Measurements from ENCODE around the gene PRRT3. TPM values are rescaled to one million over a fixed set of nuclear protein-coding genes. Genes with fewer than 3 reads are reported as not detected.

The PRRT3 gene
- total and polyA plus RNA-seq, 2 of the 13 experiments (the other 11 are each of a cell fraction or from before 2014, with no cell fraction given): 0.22 to 0.44 TPM

DNA sequence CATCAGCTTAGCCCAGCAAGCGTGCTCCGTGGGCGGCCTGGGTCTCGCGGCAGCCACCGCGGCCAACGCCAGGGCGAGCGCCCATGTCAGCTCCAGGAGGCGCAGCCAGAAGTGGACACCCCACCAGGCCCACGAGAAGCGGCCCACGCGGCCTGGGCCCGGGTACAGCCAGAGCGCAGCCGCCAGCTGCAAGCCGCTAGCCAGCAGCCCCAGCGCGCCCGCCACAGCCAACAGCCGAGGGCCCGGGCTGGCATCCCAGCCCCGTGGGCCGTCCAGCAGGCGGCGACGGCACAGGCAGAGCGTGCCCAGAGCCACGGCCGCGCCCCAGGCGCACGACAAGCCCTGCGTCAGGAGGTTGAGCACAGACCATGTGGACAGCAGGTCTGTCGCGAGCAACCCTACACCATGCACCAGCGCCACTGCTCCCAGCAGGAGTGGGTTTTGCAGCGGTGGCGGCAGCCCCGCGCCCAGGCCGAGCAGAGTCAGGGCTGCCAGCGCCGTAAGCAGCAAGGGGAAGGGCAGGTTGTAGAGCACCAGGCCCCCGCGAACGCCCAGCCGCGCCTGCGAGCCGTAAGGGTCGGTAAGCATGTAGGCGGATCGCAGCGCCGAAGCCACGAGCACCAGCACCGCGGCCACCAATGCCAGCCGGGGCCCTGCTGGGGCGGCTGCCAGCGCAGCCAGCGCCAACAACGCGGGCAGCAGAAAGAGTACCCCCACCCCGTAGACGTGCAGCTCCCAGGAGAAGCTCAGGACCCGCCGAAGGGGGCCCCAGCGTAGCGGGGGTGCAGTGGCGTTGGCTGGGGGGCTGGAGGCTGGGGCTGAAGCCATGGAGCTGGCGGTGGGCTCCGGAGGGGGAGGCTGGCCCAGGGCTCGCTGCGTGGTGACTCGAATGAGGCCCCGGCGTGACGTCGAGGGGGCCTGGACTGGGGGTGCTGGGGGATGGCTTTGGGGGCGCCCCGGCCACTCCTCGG, 4.9 kb downstream of the PRRT3 start:
- no peaks in the 10 kb centered on the region for H4K20me1 ChIP-seq (ENCODE audit: insufficient read depth, low read length)
- ChIA-PET CTCF (ENCODE audit: low intra/inter-chr PET ratio, low total read pairs) (interaction anchor here (1.3 to 2.5 kb wide), 4 partner anchors 14 to 85 kb away, joined by 3 to 14 read pairs (median 6); partner anchors contain the start of genes CRELD1 and FANCD2), POLR2A (interaction anchor here (0.8 to 2.6 kb wide), 29 partner anchors 8 to 302 kb away, joined by 3 to 124 read pairs (median 6); partner anchors contain the start of genes ARPC4, CAMK1, CRELD1 and EMC3)
- WGBS (ENCODE audit: low lambda C conversion rate): 7% methylated on average over 26 of the region's 86 CpGs
- H3K4me2 ChIP-seq (ENCODE audit: low read depth, low read length): peak overlapping the region; percentile 95
- no peaks in the 10 kb centered on the region for H3K27me3 ChIP-seq (ENCODE audit: control insufficient read depth in 1 of 2, insufficient read depth in 2 of 2, low read length in 2 of 2)
- peak overlapping the region; percentile 83 for H3K9ac ChIP-seq (ENCODE audit: insufficient read depth, low read depth, low read length)
- FAIRE-seq: peak; percentile 63
- no peaks in the 10 kb centered on the region for H3K9me3 ChIP-seq (ENCODE audit: low read length)
- H2AFZ ChIP-seq (ENCODE audit: low read length): no peak overlapping the region
- DNase-seq (ENCODE audit: low spot score): peak; percentile 76
- ATAC-seq: peak; percentile 91
- in situ Hi-C loops (cut with HindIII; ENCODE audit: extremely low pct_ligation_motif_present, low pct_unique_long_range_greater_than_20kb): no loop called here
- H3K4me1 ChIP-seq (ENCODE audit: insufficient read depth, low read length): peaks cover 27% of the 10 kb centered on the region
- intact Hi-C loops (cut with micrococcal nuclease; ENCODE audit: unreplicated experiment): loop anchor here (1.0 to 10.0 kb wide), 4 partner anchors 15 to 85 kb away; partner anchors contain the start of genes CRELD1 and IL17RE
- H3K4me3 ChIP-seq (replicated peaks in 1 of 3; ENCODE audit: insufficient read depth in 1 of 3, low read depth in 2 of 3, low read length in 3 of 3): peak overlapping the region; percentile 51 to 85 (median 77)
- peaks cover 2 to 5% of the 10 kb centered on the region in 2 experiments; a peak in 3 of 5 replicates for H3K36me3 ChIP-seq (replicated peaks in 1 of 2; ENCODE audit: control insufficient read depth in 1 of 2, insufficient read depth in 2 of 2, low read length in 2 of 2)
- peak overlapping the region; percentile 70 for H3K27ac ChIP-seq (ENCODE audit: extremely low read length, insufficient read depth, low read length)
- peaks cover 3% of the 10 kb centered on the region for H3K79me2 ChIP-seq (ENCODE audit: insufficient read depth, low read length)
- no TSS peak for BruUV-seq (replicated peaks)
- TF ChIP-seq ZNF652 (CRISPR knock-in tag; IDR thresholded peaks at IDR 0.05; ENCODE audit: borderline replicate concordance, low read depth) (no peak), ZNF891 (CRISPR knock-in tag; IDR thresholded peaks at IDR 0.05) (no peak), POGZ (CRISPR knock-in tag; IDR thresholded peaks at IDR 0.05) (peak; percentile 79), TBX2 (CRISPR knock-in tag; IDR thresholded peaks at IDR 0.05; ENCODE audit: borderline replicate concordance) (peak; percentile 43; the same call in 1 of the 2 replicates), RBFOX2 (IDR thresholded peaks at IDR 0.05; ENCODE audit: low read depth, low read length) (peak; percentile 90), ZNF609 (CRISPR knock-in tag; IDR thresholded peaks at IDR 0.05; ENCODE audit: borderline replicate concordance) (peak; percentile 51; the same call in 1 of the 2 replicates), ZNF296 (CRISPR knock-in tag; conservative IDR thresholded peaks at IDR 0.05) (no peak), ZNF720 (CRISPR knock-in tag; IDR thresholded peaks at IDR 0.05) (no peak), ZNF326 (CRISPR knock-in tag; IDR thresholded peaks at IDR 0.05; ENCODE audit: borderline replicate concordance) (no peak), PCBP2 (optimal IDR thresholded peaks at IDR 0.05; ENCODE audit: low read depth, low read length, poor library complexity, severe bottlenecking) (no peak), ZNF589 (CRISPR knock-in tag; conservative IDR thresholded peaks at IDR 0.05) (peak; percentile 85; the same call in 1 of the 2 replicates), ZNF160 (CRISPR knock-in tag; IDR thresholded peaks at IDR 0.05) (peak; percentile 32), ZBTB43 (CRISPR knock-in tag; conservative IDR thresholded peaks at IDR 0.05) (peak; percentile 82)
- TF ChIP-seq, protein P1, sequence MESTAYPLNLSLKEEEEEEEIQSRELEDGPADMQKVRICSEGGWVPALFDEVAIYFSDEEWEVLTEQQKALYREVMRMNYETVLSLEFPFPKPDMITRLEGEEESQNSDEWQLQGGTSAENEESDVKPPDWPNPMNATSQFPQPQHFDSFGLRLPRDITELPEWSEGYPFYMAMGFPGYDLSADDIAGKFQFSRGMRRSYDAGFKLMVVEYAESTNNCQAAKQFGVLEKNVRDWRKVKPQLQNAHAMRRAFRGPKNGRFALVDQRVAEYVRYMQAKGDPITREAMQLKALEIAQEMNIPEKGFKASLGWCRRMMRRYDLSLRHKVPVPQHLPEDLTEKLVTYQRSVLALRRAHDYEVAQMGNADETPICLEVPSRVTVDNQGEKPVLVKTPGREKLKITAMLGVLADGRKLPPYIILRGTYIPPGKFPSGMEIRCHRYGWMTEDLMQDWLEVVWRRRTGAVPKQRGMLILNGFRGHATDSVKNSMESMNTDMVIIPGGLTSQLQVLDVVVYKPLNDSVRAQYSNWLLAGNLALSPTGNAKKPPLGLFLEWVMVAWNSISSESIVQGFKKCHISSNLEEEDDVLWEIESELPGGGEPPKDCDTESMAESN (CRISPR knock-in tag; conservative IDR thresholded peaks at IDR 0.05): peak; percentile 87

All from HepG2 (cell line).